ENCODE results near the gene NCKAP5. TPM values are rescaled to one million over a fixed set of nuclear protein-coding genes. Genes with fewer than 3 reads are reported as not detected.

Gene NCKAP5
- total RNA-seq, 4 donors from 2014 or later: 0.03 to 0.55 (median 0.33) TPM

DNA sequence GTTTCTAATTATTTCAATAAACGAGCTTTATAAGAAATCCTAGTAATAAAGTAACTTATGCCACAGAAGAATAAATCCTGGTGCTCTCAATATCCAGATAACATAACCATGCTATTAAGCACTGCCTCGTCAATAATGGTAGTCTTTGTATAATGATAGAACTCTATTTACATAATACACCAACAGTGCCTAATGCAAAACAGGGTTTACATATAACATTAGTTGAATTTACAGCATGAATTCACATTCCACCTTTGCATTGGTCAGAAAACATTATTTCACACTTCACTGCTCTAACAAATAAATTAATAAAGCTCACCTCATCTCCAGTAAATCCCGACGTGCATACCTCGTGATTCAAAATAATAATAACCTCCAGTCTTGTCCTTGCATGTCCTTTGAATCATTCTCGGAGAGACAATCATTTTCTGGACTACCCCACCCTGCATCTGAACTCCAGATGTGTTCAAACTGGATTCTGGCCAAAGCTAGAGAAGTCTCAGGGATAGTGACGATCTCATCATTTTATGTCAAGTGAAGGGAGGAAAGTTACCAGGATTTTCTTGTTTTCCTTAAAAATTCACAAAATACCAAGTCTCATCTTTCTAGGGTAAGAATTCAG, 189.2 kb downstream of the NCKAP5 start:
- no peak for TF ChIP-seq POLR2A (IDR thresholded peaks at IDR 0.05)
- TF ChIP-seq, protein P1, sequence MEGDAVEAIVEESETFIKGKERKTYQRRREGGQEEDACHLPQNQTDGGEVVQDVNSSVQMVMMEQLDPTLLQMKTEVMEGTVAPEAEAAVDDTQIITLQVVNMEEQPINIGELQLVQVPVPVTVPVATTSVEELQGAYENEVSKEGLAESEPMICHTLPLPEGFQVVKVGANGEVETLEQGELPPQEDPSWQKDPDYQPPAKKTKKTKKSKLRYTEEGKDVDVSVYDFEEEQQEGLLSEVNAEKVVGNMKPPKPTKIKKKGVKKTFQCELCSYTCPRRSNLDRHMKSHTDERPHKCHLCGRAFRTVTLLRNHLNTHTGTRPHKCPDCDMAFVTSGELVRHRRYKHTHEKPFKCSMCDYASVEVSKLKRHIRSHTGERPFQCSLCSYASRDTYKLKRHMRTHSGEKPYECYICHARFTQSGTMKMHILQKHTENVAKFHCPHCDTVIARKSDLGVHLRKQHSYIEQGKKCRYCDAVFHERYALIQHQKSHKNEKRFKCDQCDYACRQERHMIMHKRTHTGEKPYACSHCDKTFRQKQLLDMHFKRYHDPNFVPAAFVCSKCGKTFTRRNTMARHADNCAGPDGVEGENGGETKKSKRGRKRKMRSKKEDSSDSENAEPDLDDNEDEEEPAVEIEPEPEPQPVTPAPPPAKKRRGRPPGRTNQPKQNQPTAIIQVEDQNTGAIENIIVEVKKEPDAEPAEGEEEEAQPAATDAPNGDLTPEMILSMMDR (IDR thresholded peaks at IDR 0.05 in 4 of 5, conservative IDR thresholded peaks at IDR 0.05 in 1 of 5): no peak
- ATAC-seq: no peak
- no peak for DNase-seq
- intact Hi-C loops (cut with DNase I; ENCODE audit: low total_unique reads): no loop called here
- no peak overlapping the region for H3K4me3 ChIP-seq
- H3K27me3 ChIP-seq: no peaks in the 10 kb centered on the region
- no peaks in the 10 kb centered on the region for H3K4me1 ChIP-seq
- no peaks in the 10 kb centered on the region for H3K9me3 ChIP-seq
- H3K36me3 ChIP-seq: no peaks in the 10 kb centered on the region
- H3K27ac ChIP-seq: no peak overlapping the region
- in situ Hi-C loops (cut with MboI; ENCODE audit: low sequenced_read_pairs in 4 of 4): no loop called here

DNA sequence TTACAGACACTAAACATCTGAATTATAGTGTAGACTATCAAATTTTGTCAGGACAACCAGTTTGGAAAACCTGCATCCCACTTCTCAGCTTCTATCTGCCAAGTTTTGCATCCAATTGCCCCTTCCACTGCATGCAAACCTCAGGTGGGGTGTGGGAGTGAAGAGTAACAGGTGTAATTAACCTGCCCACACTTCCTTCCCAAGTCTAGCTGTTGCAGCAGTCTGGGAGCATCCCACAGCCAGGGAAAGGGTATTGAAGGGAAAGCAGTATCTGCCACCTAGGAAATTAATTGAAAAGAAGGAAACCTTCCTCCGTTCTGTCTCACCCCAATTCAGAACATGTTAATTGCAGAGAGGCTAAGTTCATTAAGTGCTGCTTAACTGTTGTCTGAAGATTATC, 189.9 kb downstream of the NCKAP5 start:
- no peak overlapping the region for H3K4me3 ChIP-seq
- intact Hi-C loops (cut with DNase I; ENCODE audit: low total_unique reads) (no loop called here), in situ Hi-C loops (cut with MboI; ENCODE audit: low sequenced_read_pairs in 4 of 4) (no loop called here)
- no peak for ATAC-seq
- no peaks in the 10 kb centered on the region for H3K36me3 ChIP-seq
- TF ChIP-seq, protein P1 (IDR thresholded peaks at IDR 0.05 in 4 of 5, conservative IDR thresholded peaks at IDR 0.05 in 1 of 5): no peak
- TF ChIP-seq POLR2A (IDR thresholded peaks at IDR 0.05): no peak
- H3K27ac ChIP-seq: no peak overlapping the region
- H3K9me3 ChIP-seq: no peaks in the 10 kb centered on the region
- H3K27me3 ChIP-seq: no peaks in the 10 kb centered on the region
- H3K4me1 ChIP-seq: no peaks in the 10 kb centered on the region
- DNase-seq: no peak

GRCh38 chr2:133377599-133377998, 190.7 kb downstream of the NCKAP5 start:
- no peaks in the 10 kb centered on the region for H3K27me3 ChIP-seq
- in situ Hi-C loops (cut with MboI; ENCODE audit: low sequenced_read_pairs in 4 of 4) (no loop called here), intact Hi-C loops (cut with DNase I; ENCODE audit: low total_unique reads) (no loop called here)
- H3K4me1 ChIP-seq: no peaks in the 10 kb centered on the region
- ATAC-seq (no peak), DNase-seq (no peak)
- no peak for TF ChIP-seq POLR2A (IDR thresholded peaks at IDR 0.05)
- TF ChIP-seq, protein P1 (IDR thresholded peaks at IDR 0.05 in 4 of 5, conservative IDR thresholded peaks at IDR 0.05 in 1 of 5): no peak
- no peaks in the 10 kb centered on the region for H3K9me3 ChIP-seq
- H3K27ac ChIP-seq: no peak overlapping the region
- H3K4me3 ChIP-seq: no peak overlapping the region
- no peaks in the 10 kb centered on the region for H3K36me3 ChIP-seq

DNA sequence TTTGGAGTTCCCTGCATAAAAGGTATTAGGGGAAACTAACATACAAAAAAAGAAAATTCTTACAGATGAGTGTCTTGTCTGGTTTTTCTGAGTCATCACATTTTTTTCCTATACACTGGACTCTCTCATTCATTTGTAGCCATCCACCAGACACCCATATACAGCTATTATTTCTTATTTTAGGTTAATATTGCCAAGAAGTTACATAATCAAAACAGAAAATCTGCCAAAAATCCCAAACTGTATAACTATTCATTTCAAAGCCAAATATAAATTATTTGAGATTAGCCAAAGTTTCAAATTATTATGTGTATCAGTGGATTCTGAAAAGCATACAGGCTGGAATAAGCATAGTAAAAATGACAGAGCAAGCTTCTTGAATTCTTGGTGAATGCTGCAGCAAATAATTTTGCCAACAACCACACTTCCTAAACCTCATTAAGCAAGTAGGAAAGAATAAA, 191.2 kb downstream of the NCKAP5 start:
- H3K27ac ChIP-seq: no peak overlapping the region
- no peaks in the 10 kb centered on the region for H3K9me3 ChIP-seq
- H3K4me3 ChIP-seq: no peak overlapping the region
- in situ Hi-C loops (cut with MboI; ENCODE audit: low sequenced_read_pairs in 4 of 4): no loop called here
- H3K36me3 ChIP-seq: no peaks in the 10 kb centered on the region
- no peak for TF ChIP-seq POLR2A (IDR thresholded peaks at IDR 0.05)
- TF ChIP-seq, protein P1 (IDR thresholded peaks at IDR 0.05 in 4 of 5, conservative IDR thresholded peaks at IDR 0.05 in 1 of 5): no peak
- no peak for ATAC-seq
- no peaks in the 10 kb centered on the region for H3K27me3 ChIP-seq
- no peak for DNase-seq
- H3K4me1 ChIP-seq: no peaks in the 10 kb centered on the region
- intact Hi-C loops (cut with DNase I; ENCODE audit: low total_unique reads): no loop called here

- TF ChIP-seq POLR2A (IDR thresholded peaks at IDR 0.05): no peak
- TF ChIP-seq, protein P1 (IDR thresholded peaks at IDR 0.05 in 4 of 5, conservative IDR thresholded peaks at IDR 0.05 in 1 of 5): no peak
- H3K27ac ChIP-seq: no peak overlapping the region
- intact Hi-C loops (cut with DNase I; ENCODE audit: low total_unique reads): no loop called here
- H3K27me3 ChIP-seq: no peaks in the 10 kb centered on the region
- ATAC-seq: no peak
- no peaks in the 10 kb centered on the region for H3K9me3 ChIP-seq
- in situ Hi-C loops (cut with MboI; ENCODE audit: low sequenced_read_pairs in 4 of 4): no loop called here
- no peak for DNase-seq
- H3K4me3 ChIP-seq: no peak overlapping the region
- no peaks in the 10 kb centered on the region for H3K4me1 ChIP-seq
- no peaks in the 10 kb centered on the region for H3K36me3 ChIP-seq
Observed at GRCh38 chr2:133374781-133375180, 193.5 kb downstream of the NCKAP5 start.
